Amygdala (tissue), 56 donors: ENCODE data around the gene S100A7.
"Not testable (repeated sequence)": the region's sequence is repeated elsewhere in the genome, so short reads cannot be mapped to it uniquely, and the experiment has no call there.

ENCODE experiments used
- DNase-seq, 56 donors: peaks; one replicate each; lab custom pipeline; 2025; lab: John Stamatoyannopoulos, UW

Gene S100A7

DNA sequence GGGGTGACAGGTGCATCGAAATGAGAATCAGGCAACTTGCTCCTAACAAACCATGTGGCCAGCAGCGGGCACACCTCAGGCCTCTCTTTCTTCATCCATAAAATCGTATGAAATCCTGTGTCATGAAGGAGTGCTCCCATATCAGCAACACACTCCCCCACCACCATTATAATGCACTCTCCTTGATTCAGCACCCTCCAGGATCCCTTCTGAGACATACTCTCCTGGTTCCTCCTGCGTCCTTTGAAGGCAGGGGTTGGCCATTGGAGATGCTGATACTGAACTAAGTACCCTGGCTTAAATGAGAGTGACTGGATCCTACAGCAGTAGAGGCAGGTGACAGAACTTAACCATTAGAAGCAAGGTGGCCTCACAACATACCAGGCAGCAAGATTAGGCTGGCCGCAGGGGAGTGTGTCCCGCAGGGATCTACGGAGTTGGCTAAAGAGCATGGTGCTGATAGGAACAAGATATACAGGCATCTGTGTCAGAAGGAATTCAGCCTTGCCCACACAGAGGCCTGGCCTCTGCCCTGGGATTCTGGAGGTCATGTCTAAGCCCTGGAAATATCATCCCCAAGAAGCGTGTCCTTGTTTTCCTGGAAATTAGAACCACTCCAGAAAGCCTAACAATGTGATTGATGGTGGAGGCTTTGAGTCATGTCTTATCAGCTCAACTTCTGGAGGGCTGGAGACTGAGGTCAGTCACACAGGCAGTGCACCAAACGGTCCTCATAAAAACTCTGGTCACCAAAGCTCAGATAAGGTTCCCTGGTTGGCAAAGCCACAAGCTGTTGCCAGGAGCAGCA is 27.4 kb downstream of the S100A7 start:
- DNase-seq: no peak

DNA sequence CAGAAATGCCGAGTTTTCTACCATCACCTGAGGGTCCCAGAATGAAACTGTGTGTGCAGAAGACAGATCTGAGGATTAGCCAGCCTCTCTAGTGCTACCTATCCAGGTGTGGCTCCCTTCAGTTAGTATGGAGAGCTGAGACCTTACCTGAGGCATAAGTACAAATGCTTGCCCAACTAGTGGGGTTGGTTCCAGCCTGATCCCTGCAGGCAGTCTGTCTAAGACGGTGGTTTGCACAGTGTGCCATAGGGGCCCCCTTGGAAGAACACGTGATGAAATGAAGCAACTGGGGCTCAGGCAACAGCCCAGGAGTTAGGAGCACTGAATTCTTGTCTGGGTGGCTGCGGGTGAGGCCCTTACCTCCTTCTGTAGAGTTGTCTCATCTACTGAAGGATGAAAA is 28.5 kb downstream of the S100A7 start:
- no peak for DNase-seq

DNA sequence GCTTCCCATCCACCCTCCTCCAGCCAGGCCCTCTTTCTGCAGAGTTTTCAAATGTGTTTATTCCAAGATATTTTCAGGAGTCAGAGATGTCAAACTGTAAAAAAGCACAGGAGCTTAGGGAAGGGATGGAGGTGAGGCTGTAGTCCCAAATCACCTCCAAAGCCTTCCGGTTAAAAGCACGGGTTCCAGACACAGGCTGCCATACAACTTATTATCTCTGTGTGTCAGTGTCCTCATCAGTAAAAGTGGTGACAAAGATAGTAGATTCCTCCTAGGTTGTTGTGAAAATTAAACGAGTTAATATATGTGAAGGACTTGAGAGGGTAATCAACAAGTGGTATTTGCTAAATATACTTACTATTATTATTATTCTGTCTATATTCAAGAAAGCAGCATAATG is 29.0 kb downstream of the S100A7 start:
- DNase-seq: no peak

DNA sequence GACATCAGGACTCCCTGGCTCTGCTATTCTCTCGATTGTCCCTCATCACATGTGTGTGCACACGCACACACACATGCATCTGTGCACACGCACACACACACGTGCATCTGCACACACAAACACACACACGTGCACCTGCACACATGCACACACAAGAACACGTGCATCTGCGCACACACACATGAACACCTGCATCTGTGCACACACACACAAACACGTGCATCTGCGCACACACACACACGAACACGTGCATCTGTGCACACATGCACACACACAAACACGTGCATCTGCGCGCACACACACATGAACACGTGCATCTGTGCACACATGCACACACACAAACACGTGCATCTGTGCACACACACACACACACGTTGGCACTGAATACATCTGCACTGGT is 29.4 kb downstream of the S100A7 start:
- DNase-seq: no peak

DNA sequence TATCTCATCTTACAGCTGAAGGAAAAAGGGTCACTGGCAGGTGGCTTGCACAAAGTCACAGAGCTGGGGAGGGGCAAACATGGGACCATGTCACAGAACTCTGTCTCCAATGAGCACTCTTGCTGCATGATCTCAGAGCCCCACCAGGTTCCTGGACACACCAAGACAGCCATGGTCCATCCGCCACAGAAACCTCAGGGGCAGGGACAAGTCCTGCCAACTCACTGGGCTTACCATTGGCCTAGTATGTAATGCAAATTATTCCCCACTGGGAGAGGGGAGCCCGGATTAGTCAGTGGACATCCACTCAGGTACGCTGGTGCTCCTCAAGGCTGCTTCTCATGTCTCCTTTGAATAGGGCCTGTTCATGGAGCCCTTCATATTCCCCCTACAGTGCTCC is 29.9 kb downstream of the S100A7 start:
- no peak for DNase-seq

DNA sequence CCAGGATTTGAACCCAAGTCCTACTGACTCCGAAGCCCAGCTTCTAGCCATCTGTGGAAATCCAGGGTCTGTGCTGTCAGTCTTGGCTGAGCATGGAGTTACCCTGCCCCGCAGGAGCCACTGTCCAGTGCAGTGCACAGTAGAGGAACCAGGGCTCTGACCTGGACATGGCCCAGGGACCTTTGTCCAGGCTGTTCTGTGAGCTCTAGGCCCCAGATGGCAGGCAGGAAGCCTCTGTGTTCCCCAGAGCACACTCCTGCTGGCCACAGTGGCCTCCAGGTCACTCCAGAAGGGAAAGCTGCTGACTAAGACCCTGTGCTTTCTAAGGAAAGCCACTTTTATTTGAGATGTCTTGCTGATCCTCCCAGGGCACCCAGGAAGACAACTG is 30.3 kb downstream of the S100A7 start:
- no peak for DNase-seq

DNA sequence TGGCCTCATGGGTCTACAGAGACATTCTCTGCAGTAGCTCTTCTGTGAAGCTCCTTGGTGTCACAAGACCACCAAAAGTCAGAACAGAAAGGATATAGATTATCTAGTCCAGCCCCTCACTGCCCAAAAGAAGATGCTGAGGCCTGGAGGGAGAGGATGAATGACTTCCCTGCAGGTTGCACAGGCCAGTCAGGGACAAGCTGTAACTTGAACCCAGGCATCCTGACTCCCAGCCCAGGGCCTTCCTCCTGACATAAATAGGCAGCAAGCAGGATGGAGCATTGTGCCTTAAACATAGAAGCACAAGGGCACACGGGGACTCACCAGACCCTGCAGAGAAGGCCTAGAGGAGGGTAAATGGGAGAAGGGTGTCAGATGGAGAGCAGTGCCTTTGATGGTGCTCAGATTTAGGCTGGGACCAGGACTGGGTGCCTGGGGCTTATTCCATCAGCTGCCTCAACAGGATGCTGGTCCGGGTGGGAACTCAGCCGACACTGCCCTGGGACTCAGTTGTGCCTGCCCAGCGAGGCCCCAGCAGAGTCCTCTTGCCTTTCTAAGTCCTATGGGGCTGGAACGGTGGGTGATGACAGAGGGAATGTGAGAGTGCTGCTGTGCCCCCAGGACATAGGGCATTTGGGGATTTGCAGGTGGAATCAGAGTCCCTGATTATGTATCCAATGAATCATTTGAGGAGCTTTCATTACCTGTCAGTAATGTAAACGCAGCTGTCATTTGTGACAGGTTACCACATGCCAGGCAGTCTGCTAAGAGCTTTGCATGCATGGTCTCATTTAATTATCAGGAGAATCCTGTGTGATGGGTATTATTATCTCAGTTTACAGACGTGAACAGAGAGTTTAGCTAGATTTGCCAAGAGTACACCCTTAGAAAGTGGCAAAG is 30.9 kb downstream of the S100A7 start:
- no peak for DNase-seq

DNA sequence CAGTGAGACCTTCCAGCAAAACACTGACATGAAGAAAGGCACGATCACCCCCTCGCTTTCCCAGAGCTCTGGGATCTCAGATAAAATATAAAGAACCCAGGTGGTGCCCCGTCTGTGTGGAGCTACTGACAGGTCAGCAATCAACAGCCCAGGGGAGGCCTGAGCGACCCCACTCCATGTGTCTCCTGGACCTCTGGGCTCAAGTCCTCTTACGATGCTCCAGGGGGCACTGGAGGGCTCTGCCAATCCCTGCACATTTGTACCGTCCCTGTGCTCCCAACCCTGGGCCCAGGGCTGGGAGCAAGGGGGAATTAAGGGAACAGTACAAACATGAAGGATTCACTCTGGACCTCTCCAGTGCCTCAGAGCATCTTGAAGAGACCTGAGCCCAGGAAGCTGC is 31.7 kb downstream of the S100A7 start:
- no peak for DNase-seq

DNA sequence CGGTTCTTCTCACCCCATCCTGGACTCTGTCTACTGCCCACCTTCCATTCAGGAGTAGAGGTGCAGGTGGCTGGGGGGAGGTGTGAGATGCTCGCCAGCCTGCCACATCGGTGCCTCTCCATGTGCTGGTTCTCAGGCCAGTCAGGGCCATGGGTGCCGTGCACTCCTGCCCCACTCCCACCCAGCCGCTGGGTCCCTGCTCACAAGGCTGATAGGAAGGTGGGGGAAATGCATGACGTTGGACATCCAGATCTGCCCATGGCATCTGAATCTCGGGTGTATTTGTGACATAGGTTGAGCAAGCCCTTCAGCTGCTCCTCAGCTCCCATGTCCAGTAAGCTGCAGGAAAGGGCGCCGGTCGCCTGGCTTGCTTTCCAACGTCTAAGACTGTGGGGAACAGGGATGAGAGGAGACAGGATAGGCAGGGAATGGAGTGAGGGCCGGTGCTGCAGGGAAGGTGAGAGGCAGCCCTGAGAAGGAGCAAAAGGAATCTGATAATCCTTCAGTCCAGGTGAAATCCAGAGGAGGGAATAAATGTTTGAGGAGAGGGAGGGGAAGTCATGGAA is 32.3 kb downstream of the S100A7 start:
- no peak for DNase-seq

DNA sequence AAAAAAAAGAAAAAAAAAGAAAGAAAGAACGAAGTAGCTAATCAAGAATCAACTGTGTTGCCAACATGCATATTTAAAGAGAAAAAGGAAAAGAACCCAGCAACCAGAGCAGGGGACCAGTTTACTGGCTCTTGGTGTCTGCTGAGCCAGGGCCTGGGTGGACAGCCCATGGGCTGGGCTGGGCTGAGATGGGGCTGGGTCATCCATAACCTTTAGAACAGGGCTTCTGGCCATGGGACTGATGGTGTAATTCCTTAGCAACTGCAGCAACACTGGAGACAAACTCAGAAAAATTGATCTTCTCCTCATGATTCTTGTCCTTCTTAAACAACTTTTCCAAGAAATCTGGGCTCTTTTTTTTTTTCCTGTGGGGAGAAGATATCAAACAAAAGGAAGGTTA is 33.6 kb downstream of the S100A7 start:
- no peak for DNase-seq

DNA sequence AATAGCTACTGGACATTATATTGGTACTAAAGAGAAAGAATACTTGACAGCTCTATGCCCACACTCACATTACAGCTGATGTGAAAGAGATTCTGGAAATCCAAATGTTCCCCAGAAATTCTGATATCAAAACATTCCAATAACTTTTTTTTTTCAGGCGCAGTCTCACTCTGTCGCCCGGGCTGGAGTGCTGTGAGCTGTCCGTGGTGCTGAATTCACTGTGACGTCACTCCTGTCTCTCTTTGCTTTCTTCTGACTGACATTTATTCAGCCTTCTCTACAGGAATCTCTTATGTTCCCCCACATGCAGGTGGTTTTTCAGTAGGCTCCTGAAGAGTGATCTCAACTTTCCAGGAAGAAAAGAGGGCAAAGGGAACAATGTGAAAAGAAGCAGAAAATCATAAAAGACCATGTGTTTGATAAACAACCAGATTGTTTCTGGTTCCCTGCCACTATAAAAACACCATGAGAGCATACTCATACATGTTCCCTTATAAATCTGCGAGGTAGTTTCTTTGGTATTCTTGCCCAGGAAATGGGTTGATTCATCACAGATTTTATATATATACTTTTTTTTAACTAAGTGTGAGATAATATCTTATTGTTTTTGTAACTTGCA is 37.9 kb downstream of the S100A7 start:
- DNase-seq: peak in 29 of 56 donors; percentile 1 to 69 (median 11)

DNA sequence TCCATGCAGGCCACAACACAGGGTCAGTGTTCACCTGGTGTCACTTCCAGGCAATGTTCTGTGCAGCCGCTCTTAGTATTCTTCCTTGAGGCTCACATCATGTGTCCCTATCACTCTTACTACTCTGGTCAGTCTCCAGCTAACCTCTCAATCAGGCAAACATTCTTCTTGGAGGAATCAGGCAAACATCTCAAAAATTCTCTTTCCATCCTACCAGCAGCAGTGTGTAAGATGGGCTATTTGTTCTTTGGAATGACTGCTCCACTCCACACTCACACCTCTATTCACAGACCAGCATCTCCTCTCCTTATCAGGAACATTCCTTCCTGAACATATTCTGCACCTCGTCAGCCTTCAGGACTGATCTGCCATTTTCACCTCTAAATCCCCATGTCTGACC is 40.1 kb downstream of the S100A7 start:
- no peak for DNase-seq

DNA sequence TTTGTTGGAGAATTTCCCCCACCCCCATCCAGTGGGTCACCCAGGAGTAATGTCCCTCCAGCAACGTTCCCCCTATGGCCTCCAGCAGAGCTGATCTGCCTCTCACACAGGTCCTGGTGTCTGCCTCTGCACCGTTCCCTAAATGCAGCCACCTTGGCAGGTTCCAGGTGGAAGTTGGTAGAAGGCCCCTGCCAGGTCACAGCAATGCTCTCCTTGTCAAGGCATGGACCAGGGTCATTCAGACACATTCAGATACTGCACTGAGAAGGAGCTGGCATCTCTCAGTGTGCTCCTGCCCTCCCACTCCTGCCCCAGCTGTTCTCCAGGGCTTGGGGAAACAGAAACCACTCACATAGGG is 41.0 kb downstream of the S100A7 start:
- not testable (repeated sequence) for DNase-seq

DNA sequence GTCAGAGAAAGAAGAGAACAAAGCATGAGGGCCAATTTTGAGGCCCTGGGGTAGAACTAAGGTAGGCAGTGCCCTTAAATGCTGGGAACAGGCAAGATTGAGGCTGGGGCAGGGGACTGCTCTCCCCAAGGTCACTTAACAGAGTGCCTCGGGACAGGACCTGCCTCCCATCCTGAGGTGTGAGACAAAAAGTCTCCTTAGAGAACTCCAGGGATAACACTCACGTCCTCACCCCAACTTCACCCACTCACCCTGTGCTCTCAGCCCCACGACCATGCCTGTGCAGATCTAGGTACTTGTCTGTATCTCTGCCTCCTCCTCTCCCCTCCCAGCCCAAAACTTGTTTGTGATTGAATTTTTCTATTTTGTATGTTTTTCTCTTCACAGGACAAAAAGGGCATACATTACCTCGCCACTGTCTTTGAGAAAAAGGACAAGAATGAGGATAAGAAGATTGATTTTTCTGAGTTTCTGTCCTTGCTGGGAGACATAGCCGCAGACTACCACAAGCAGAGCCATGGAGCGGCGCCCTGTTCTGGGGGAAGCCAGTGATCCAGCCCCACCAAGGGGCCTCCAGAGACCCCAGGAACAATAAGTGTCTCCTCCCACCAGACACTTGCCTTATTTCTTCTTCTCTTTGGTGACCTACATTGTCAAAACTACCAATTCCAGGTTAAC is 41.6 kb downstream of the S100A7 start:
- DNase-seq: not testable (repeated sequence)

DNA sequence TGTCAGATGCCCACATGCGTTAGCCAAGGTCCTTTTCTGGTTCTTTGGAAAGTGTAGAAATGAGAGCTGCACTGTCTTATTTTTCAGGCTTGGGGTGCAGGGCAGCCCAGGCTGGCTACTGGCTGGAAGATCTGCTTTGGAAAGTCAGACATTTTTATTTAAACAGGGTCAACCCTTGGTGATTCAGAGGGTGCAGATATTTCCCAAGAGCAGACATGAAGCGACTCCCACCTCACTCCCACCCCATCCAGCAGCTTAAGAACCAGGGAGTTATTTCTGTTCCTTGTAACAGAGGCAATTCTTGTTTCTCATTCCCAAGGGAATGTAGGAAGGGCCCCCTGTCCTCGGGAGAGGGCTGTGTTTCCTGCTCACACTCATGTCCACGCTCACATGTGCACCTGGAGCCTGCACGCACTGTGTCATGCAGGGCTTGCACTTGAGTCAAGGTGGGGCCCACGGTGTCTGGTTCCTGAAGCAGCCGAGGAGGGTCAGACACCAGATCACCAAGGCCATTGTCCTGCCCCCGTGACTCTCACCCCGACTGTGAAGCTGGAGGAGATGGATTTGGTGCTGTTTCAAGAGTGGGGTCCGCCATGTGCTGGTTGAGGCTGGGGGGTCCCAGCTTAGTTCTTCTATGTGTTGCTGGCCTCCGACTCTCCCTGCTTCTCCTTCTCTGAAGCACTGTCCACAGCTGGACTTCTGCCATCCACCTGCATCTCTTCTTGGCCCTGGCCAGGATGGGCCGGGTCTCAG is 43.1 kb downstream of the S100A7 start:
- DNase-seq: no peak

DNA sequence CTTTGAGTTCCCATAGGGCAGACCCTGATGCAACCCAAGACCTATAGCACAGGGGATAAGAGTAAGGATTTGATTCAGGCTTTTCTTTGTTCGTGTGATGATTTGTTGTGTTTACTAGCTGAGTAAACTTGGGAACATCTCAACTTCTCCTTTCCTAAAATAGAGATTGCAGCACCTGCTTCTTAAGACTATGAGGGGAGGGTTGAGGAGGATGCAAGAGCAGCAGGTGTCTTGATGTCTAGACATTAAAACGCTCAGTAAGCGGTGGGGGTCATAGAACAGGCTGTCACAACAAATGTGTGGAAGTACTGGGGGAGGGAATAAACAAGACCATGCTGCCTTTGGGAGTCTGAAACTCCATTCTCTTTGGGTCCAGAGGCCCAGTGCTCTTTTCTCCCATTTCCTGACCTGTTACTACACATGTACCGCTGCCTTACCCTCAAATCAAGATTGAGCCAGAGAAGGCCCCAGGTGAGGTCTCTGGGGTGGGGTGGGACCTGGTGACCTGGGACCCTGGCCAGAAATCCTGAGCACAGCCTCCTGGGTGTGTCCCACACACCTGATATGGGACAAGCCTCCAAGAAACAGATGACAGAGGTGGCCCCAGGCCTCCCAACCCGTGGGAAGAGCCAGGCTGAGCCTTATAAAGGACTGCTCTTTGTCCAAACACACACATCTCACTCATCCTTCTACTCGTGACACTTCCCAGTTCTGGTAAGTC is 44.4 kb downstream of the S100A7 start, which contains the start of gene S100A7A:
TSS of gene S100A7A (plus strand) at position 671 of the 721 bp plus-strand sequence. CDS start 1,563 bp downstream, outside the sequence.
- no peak for DNase-seq

DNA sequence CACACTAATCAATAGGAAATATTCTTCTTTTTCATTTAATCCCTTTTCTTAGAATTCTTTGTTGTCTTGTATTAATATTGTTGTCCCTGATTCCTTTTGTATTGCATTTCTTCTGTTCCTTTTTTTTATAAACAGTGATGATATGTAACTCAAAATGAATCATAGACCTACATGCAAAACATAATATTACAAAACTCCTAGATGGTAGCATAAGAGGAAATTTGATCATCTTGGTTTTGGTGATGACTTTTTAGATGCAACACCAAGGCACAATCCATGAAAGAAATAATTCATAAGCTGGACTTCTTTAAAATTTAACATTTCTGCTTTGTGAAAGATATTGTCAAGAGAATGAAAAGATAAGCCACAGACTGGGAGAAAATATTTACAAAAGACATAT is 46.5 kb downstream of the S100A7 start:
- not testable (repeated sequence) for DNase-seq
